Endodermal cell (in vitro differentiated cells): ENCODE measurements around the gene KCNA4. TPM values are rescaled to one million over a fixed set of nuclear protein-coding genes. Genes with fewer than 3 reads are reported as not detected.
"Not testable (repeated sequence)": the region's sequence is repeated elsewhere in the genome, so short reads cannot be mapped to it uniquely, and the experiment has no call there.

Source experiments
- DNase-seq: peaks from one replicate; pipeline ENCODE4 v3.0.0-alpha.2; 2017
- H3K27ac ChIP-seq: 2 replicates; pipeline ENCODE4 v1.5.1; 2013; ENCODE audit warnings: mild to moderate bottlenecking, low read depth, low read length, moderate library complexity
- H3K27me3 ChIP-seq: 2 replicates; pipeline ENCODE4 v1.6.1; 2013; ENCODE audit warnings: mild to moderate bottlenecking, low read length, moderate library complexity; ENCODE audit not compliant: insufficient read depth, control insufficient read depth, poor library complexity, severe bottlenecking
- H3K36me3 ChIP-seq: 2 replicates; pipeline ENCODE4 v1.7.0; 2013; ENCODE audit warnings: mild to moderate bottlenecking, low read length, moderate library complexity; ENCODE audit not compliant: control insufficient read depth, insufficient read depth
- H3K4me1 ChIP-seq: one replicate; pipeline ENCODE4 v1.7.0; 2013; ENCODE audit warnings: low read length; ENCODE audit not compliant: control insufficient read depth, insufficient read depth
- H3K4me3 ChIP-seq: 2 replicates; pipeline ENCODE4 v1.5.1; 2013; ENCODE audit warnings: mild to moderate bottlenecking, low read length, moderate library complexity
- H3K9ac ChIP-seq: 2 replicates; pipeline ENCODE4 v1.6.1; 2013; ENCODE audit warnings: mild to moderate bottlenecking, low read length, moderate library complexity; ENCODE audit not compliant: poor library complexity, severe bottlenecking; ENCODE audit errors: extremely low read depth
- H3K9me3 ChIP-seq: 2 replicates; pipeline ENCODE4 v1.6.1; 2013; ENCODE audit warnings: mild to moderate bottlenecking, low read length, moderate library complexity; ENCODE audit not compliant: control insufficient read depth
- H3K27ac Mint-ChIP-seq: 2 replicates; pipeline ENCODE4 v1.8.0; 2020; ENCODE audit warnings: mixed read lengths
- H3K27me3 Mint-ChIP-seq: 2 replicates; pipeline ENCODE4 v1.8.0; 2021; ENCODE audit warnings: mild to moderate bottlenecking, mixed read lengths; ENCODE audit not compliant: insufficient read depth
- H3K36me3 Mint-ChIP-seq: 2 replicates; pipeline ENCODE4 v1.8.0; 2020; ENCODE audit warnings: low read depth, mixed read lengths
- H3K4me1 Mint-ChIP-seq: 2 replicates; pipeline ENCODE4 v1.8.0; 2020; ENCODE audit warnings: mixed read lengths
- H3K4me3 Mint-ChIP-seq: 2 replicates; pipeline ENCODE4 v1.8.0; 2020; ENCODE audit warnings: mild to moderate bottlenecking, moderate library complexity, mixed read lengths
- H3K9me3 Mint-ChIP-seq: 2 replicates; pipeline ENCODE4 v1.8.0; 2020; ENCODE audit warnings: mild to moderate bottlenecking, mixed read lengths
- WGBS, 2 experiments: methylation state at CpG; one replicate each; pipeline versions ENCODE4 v1.1.5 to v1.1.7; 2013; ENCODE audit warnings: missing lambda C conversion rate in 2 of 2, mixed read lengths in 1 of 2; ENCODE audit not compliant: insufficient coverage in 1 of 2, insufficient read length in 1 of 2; 5-methylcytosine and 5-hydroxymethylcytosine counted together
- total RNA-seq, 2 donors: library from RNA; stranded (reverse); fragmentation: NEBNext Ultra II Directional in 1 of 2; extraction: Animal tissue kit (Norgen Biotek cat#: 25700) in 1 of 2; gene quantifications; 2 replicates in 1 of 2; 3 replicates in 1 of 2; pipeline ENCODE4 v1.2.1, GENCODE V29; 2021
- TF ChIP-seq, protein P1 (sequence below): fragments of 200-600 bp; sonication (generic); conservative IDR thresholded peaks from 2 replicates; pipeline ENCODE4 v1.5.0; 2021; ENCODE audit warnings: antibody characterized with exemption, mild to moderate bottlenecking

KCNA4 gene
- total RNA-seq, 2 donors from 2014 or later: 0.55 TPM; not detected in 1

GRCh38 chr11:30045144-30045543 lies 28.3 kb upstream of the KCNA4 start:
- no peak overlapping the region for H3K4me3 ChIP-seq
- Mint-ChIP-seq H3K36me3 (no peaks in the 10 kb centered on the region), H3K27me3 (peaks cover 62% of the 10 kb centered on the region), H3K4me1 (no peaks in the 10 kb centered on the region), H3K9me3 (no peaks in the 10 kb centered on the region), H3K4me3 (no peak overlapping the region), H3K27ac (no peak overlapping the region)
- no peak overlapping the region for H3K9ac ChIP-seq
- 83 to 100% methylated on average over 5 to 6 of the region's 6 CpGs for WGBS, 2 experiments
- no peak overlapping the region for H3K27ac ChIP-seq
- TF ChIP-seq, protein P1, sequence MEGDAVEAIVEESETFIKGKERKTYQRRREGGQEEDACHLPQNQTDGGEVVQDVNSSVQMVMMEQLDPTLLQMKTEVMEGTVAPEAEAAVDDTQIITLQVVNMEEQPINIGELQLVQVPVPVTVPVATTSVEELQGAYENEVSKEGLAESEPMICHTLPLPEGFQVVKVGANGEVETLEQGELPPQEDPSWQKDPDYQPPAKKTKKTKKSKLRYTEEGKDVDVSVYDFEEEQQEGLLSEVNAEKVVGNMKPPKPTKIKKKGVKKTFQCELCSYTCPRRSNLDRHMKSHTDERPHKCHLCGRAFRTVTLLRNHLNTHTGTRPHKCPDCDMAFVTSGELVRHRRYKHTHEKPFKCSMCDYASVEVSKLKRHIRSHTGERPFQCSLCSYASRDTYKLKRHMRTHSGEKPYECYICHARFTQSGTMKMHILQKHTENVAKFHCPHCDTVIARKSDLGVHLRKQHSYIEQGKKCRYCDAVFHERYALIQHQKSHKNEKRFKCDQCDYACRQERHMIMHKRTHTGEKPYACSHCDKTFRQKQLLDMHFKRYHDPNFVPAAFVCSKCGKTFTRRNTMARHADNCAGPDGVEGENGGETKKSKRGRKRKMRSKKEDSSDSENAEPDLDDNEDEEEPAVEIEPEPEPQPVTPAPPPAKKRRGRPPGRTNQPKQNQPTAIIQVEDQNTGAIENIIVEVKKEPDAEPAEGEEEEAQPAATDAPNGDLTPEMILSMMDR: no peak
- peaks cover 16% of the 10 kb centered on the region for H3K27me3 ChIP-seq
- no peaks in the 10 kb centered on the region for H3K36me3 ChIP-seq
- no peak for DNase-seq
- no peaks in the 10 kb centered on the region for H3K4me1 ChIP-seq
- H3K9me3 ChIP-seq: no peaks in the 10 kb centered on the region

- Mint-ChIP-seq H3K4me3 (no peak overlapping the region), H3K9me3 (no peaks in the 10 kb centered on the region), H3K4me1 (no peaks in the 10 kb centered on the region), H3K36me3 (no peaks in the 10 kb centered on the region), H3K27ac (no peak overlapping the region), H3K27me3 (peaks cover 92% of the 10 kb centered on the region)
- no peaks in the 10 kb centered on the region for H3K4me1 ChIP-seq
- 95 to 100% methylated on average over 12 of the region's 14 CpGs for WGBS, 2 experiments
- H3K27me3 ChIP-seq: peaks cover 41% of the 10 kb centered on the region
- no peak overlapping the region for H3K9ac ChIP-seq
- H3K36me3 ChIP-seq: no peaks in the 10 kb centered on the region
- no peaks in the 10 kb centered on the region for H3K9me3 ChIP-seq
- TF ChIP-seq, protein P1: no peak
- H3K27ac ChIP-seq: no peak overlapping the region
- no peak overlapping the region for H3K4me3 ChIP-seq
- no peak for DNase-seq
These were observed 24.3 kb upstream of the KCNA4 start for GRCh38 chr11:30041171-30041570.

GRCh38 chr11:30034746-30035145 lies 17.9 kb upstream of the KCNA4 start:
- not testable (repeated sequence) for H3K4me1 Mint-ChIP-seq, H3K27ac ChIP-seq, H3K4me3 ChIP-seq, H3K36me3 Mint-ChIP-seq, H3K27ac Mint-ChIP-seq, DNase-seq, H3K36me3 ChIP-seq, H3K4me1 ChIP-seq, H3K9ac ChIP-seq, H3K4me3 Mint-ChIP-seq
- H3K27me3 ChIP-seq: peaks cover 49% of the 10 kb centered on the region
- Mint-ChIP-seq H3K27me3 (peaks cover 93% of the 10 kb centered on the region), H3K9me3 (peaks cover 13% of the 10 kb centered on the region)
- 88 to 93% methylated on average over 3 to 4 of the region's 4 CpGs for WGBS, 2 experiments
- H3K9me3 ChIP-seq: peaks cover 18% of the 10 kb centered on the region

DNA sequence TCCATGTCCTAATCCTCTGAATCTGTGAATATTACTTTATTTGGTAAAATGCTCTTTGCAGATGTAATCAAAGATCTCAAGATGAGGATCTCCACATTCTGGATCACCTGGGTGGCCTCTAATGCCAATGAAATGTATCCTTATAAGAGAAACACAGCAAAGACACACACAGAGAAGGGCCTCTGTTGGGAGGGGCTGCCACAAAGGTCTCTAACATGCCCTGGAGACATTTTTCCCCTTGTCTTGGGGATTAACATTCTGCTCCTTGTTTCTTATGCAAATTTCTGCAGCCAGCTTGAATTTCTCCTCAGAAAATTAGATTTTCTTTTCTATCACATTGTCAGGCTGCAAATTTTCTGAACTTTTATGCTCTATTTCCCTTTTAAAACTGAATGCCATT lies 17.3 kb upstream of the KCNA4 start:
- H3K9me3 Mint-ChIP-seq: peaks cover 13% of the 10 kb centered on the region
- not testable (repeated sequence) for H3K4me1 ChIP-seq, H3K27ac Mint-ChIP-seq, H3K4me3 Mint-ChIP-seq, H3K36me3 Mint-ChIP-seq, H3K36me3 ChIP-seq, H3K4me1 Mint-ChIP-seq, DNase-seq, H3K27ac ChIP-seq, H3K9ac ChIP-seq, H3K4me3 ChIP-seq
- Histone ChIP-seq H3K9me3 (peaks cover 18% of the 10 kb centered on the region), H3K27me3 (peaks cover 51% of the 10 kb centered on the region)
- peaks cover 89% of the 10 kb centered on the region for H3K27me3 Mint-ChIP-seq
